Prostate gland (tissue), 2 donors: ENCODE data around the gene ANKRD39. TPM values are rescaled to one million over a fixed set of nuclear protein-coding genes. Genes with fewer than 3 reads are reported as not detected.

Source experiments
- DNase-seq: peaks from one replicate; pipeline ENCODE4 v3.0.0-alpha.2; 2019; ENCODE audit warnings: low spot score
- H3K27ac ChIP-seq, 2 donors: fragments of 200-600 bp; sonication (generic); 2 replicates each; pipeline ENCODE4 v1.5.1; 2017 to 2019
- H3K27me3 ChIP-seq: fragments of 200-600 bp; sonication (generic); replicated peaks from 2 replicates; pipeline ENCODE4 v1.5.1; 2019; ENCODE audit not compliant: insufficient read depth
- H3K36me3 ChIP-seq, 2 donors: fragments of 200-600 bp; sonication (generic); 1 replicate in 1 of 2; 2 replicates in 1 of 2; pipeline versions ENCODE4 v1.5.1 to v1.8.1; 2017 to 2019
- H3K4me1 ChIP-seq: fragments of 200-600 bp; sonication (generic); replicated peaks from 2 replicates; pipeline ENCODE4 v1.5.1; 2019
- H3K4me3 ChIP-seq, 2 donors: fragments of 200-600 bp; sonication (generic); 2 replicates each; pipeline ENCODE4 v1.5.1; 2017 to 2019
- H3K9me3 ChIP-seq: fragments of 200-600 bp; sonication (generic); 2 replicates; pipeline ENCODE4 v1.5.1; 2017
- CTCF ChIP-seq, 4 experiments: fragments of 200-600 bp in 2 of 4; fragments of 450-650 bp in 2 of 4; sonication (generic) in 2 of 4; IDR thresholded peaks; 1 replicate in 3 of 4; 2 replicates in 1 of 4; pipeline ENCODE4 v1.5.1; 2016 to 2019; ENCODE audit warnings: antibody characterized with exemption in 4 of 4, mild to moderate bottlenecking in 2 of 4, moderate library complexity in 2 of 4
- POLR2A ChIP-seq: fragments of 450-650 bp; IDR thresholded peaks from one replicate; pipeline ENCODE4 v1.6.1; 2016; ENCODE audit warnings: antibody characterized with exemption, mild to moderate bottlenecking
- POLR2AphosphoS5 ChIP-seq: sonication (generic); formaldehyde crosslinking; IDR thresholded peaks from one replicate; pipeline ENCODE4 v1.6.1; 2017; ENCODE audit warnings: antibody characterized with exemption
- WGBS: methylation state at CpG from one replicate; pipeline ENCODE4 v1.1.5; 2018; 5-methylcytosine and 5-hydroxymethylcytosine counted together
- intact Hi-C: fragments of 100-400 bp; cut with DNase I; formaldehyde crosslinking; loops from one replicate; pipeline ENCODE4 v1.14.2; 2022
- total RNA-seq, 2 donors: library from RNA; depleted of rRNA; stranded (reverse); fragments of >200 nt; gene quantifications; one replicate each; pipeline ENCODE4 v1.1.0, GENCODE V29; 2016

ANKRD39 gene
- total RNA-seq, 2 donors from 2014 or later = 21.2 to 38.7 TPM

- no peak for DNase-seq
- intact Hi-C loops = loop anchor here (5.0 kb wide), 1 partner anchor 40 kb away; the partner anchor contains the start of gene CNNM3
- peaks cover 16% of the 10 kb centered on the region for H3K4me1 ChIP-seq
Measured at GRCh38 chr2:96856776-96857666, 795 bp downstream of the ANKRD39 start.

GRCh38 chr2:96853321-96853720 lies 4.5 kb downstream of the ANKRD39 start:
- Histone ChIP-seq H3K36me3 (peaks cover 0 to 3% of the 10 kb centered on the region in 2 donors), H3K27ac (no peak overlapping the region), H3K4me1 (peaks cover 6% of the 10 kb centered on the region), H3K27me3 (no peaks in the 10 kb centered on the region), H3K9me3 (no peaks in the 10 kb centered on the region), H3K4me3 (no peak overlapping the region)
- intact Hi-C loops = no loop called here
- WGBS = 92% methylated on average over 15 of the region's 15 CpGs
- no peak for DNase-seq
- no peak for TF ChIP-seq POLR2A
- TF ChIP-seq POLR2AphosphoS5 = no peak
- TF ChIP-seq CTCF (IDR thresholded peaks at IDR 0.05) = no peak

More at GRCh38 chr2:96856776-96857666, 795 bp downstream of the ANKRD39 start:
- TF ChIP-seq POLR2AphosphoS5 = no peak
- no peak for TF ChIP-seq CTCF (IDR thresholded peaks at IDR 0.05)
- TF ChIP-seq POLR2A = no peak
- H3K27me3 ChIP-seq = no peaks in the 10 kb centered on the region
- WGBS = 10% methylated on average over 27 of the region's 27 CpGs
- H3K36me3 ChIP-seq = no peaks in the 10 kb centered on the region
- peak overlapping the region; percentile 73 to 76 for H3K4me3 ChIP-seq
- H3K9me3 ChIP-seq = no peaks in the 10 kb centered on the region
- H3K27ac ChIP-seq = peak overlapping the region; percentile 84 to 85

GRCh38 chr2:96852667-96853066 lies 5.1 kb downstream of the ANKRD39 start:
- no peak for DNase-seq

GRCh38 chr2:96848264-96848663 lies 9.6 kb downstream of the ANKRD39 start:
- TF ChIP-seq POLR2AphosphoS5 = no peak

More at GRCh38 chr2:96852667-96853066, 5.1 kb downstream of the ANKRD39 start:
- H3K27ac ChIP-seq = no peak overlapping the region
- no peak overlapping the region for H3K4me3 ChIP-seq
- H3K4me1 ChIP-seq = peaks cover 6% of the 10 kb centered on the region
- no peaks in the 10 kb centered on the region for H3K27me3 ChIP-seq
- WGBS = 97% methylated on average over 6 of the region's 6 CpGs
- intact Hi-C loops = no loop called here
- TF ChIP-seq POLR2A = no peak
- TF ChIP-seq POLR2AphosphoS5 = no peak
- TF ChIP-seq CTCF (IDR thresholded peaks at IDR 0.05) = no peak
- H3K36me3 ChIP-seq = peaks cover 0 to 3% of the 10 kb centered on the region in 2 donors
- H3K9me3 ChIP-seq = no peaks in the 10 kb centered on the region

GRCh38 chr2:96847586-96847985 lies 10.2 kb downstream of the ANKRD39 start:
- TF ChIP-seq CTCF (IDR thresholded peaks at IDR 0.05) (no peak), POLR2AphosphoS5 (no peak), POLR2A (no peak)
- no peak for DNase-seq
- Histone ChIP-seq H3K4me1 (no peaks in the 10 kb centered on the region), H3K27ac (no peak overlapping the region), H3K27me3 (no peaks in the 10 kb centered on the region), H3K4me3 (no peak overlapping the region), H3K36me3 (peaks cover 0 to 3% of the 10 kb centered on the region in 2 donors), H3K9me3 (no peaks in the 10 kb centered on the region)
- intact Hi-C loops = no loop called here
- WGBS = 85% methylated on average over 10 of the region's 10 CpGs

More at GRCh38 chr2:96848264-96848663, 9.6 kb downstream of the ANKRD39 start:
- Histone ChIP-seq H3K27ac (no peak overlapping the region), H3K36me3 (peaks cover 0 to 3% of the 10 kb centered on the region in 2 donors), H3K4me1 (no peaks in the 10 kb centered on the region), H3K4me3 (no peak overlapping the region), H3K9me3 (no peaks in the 10 kb centered on the region), H3K27me3 (no peaks in the 10 kb centered on the region)
- DNase-seq = no peak
- WGBS = 80% methylated on average over 9 of the region's 9 CpGs
- intact Hi-C loops = no loop called here
